PC-3 (cell line): ENCODE measurements around the gene RIMBP2. TPM values are rescaled to one million over a fixed set of nuclear protein-coding genes. Genes with fewer than 3 reads are reported as not detected.

Experiments
- ATAC-seq: fragments of 200-7000 bp; cut with Tn5 transposase; 2 replicates; pipeline ENCODE4 v1.9.1; 2020; ENCODE audit warnings: mild to moderate bottlenecking, moderate library complexity
- BruUV-seq: library from RNA; stranded (reverse); fragments of 400-500 nt; replicated peaks from 2 replicates; lab custom pipeline; 2021; lab: Mats Ljungman, UMichigan
- CTCF ChIA-PET: fragments of 300-600 bp; sonication (Branson Sonifier 250); formaldehyde crosslinking; loops from one replicate; lab custom pipeline; 2022; ENCODE audit warnings: antibody characterized with exemption; lab: Charles Lee
- POLR2A ChIA-PET: fragments of 300-600 bp; sonication (Branson Sonifier 250); formaldehyde crosslinking; loops from one replicate; lab custom pipeline; 2022; ENCODE audit warnings: antibody characterized with exemption; ENCODE audit not compliant: unreplicated experiment; lab: Charles Lee
- DNase-seq: peaks from one replicate; pipeline ENCODE4 v3.0.0-alpha.2; 2015
- H2AFZ ChIP-seq: fragments of 300-600 bp; sonication (generic); 2 replicates; pipeline ENCODE4 v1.6.0; 2016; ENCODE audit warnings: antibody characterized with exemption, low read length
- H3F3A ChIP-seq: fragments of 300-600 bp; sonication (generic); one replicate; pipeline ENCODE4 v1.6.0; 2017; ENCODE audit warnings: antibody characterized with exemption, low read length, control low read depth, mild to moderate bottlenecking; ENCODE audit not compliant: unreplicated experiment
- H3K27ac ChIP-seq: fragments of 300-600 bp; sonication (generic); 2 replicates; pipeline ENCODE4 v1.5.1; 2016; ENCODE audit warnings: mild to moderate bottlenecking, low read length
- H3K27me3 ChIP-seq: fragments of 300-600 bp; sonication (generic); 2 replicates; pipeline ENCODE4 v1.6.1; 2016; ENCODE audit warnings: low read length, mixed read lengths
- H3K36me3 ChIP-seq: fragments of 300-600 bp; sonication (generic); 2 replicates; pipeline ENCODE4 v1.6.1; 2016; ENCODE audit warnings: low read depth, mixed run types, low read length, mixed read lengths
- H3K4me1 ChIP-seq: fragments of 300-600 bp; sonication (generic); 2 replicates; pipeline ENCODE4 v1.5.1; 2016; ENCODE audit warnings: low read length; ENCODE audit not compliant: insufficient read depth
- H3K4me2 ChIP-seq: fragments of 300-600 bp; sonication (generic); 2 replicates; pipeline ENCODE4 v1.6.0; 2016; ENCODE audit warnings: low read length
- H3K4me3 ChIP-seq: fragments of 300-600 bp; sonication (generic); 2 replicates; pipeline ENCODE4 v1.5.1; 2016; ENCODE audit warnings: mild to moderate bottlenecking, low read length, mixed read lengths
- H3K79me2 ChIP-seq: fragments of 300-600 bp; sonication (generic); 2 replicates; pipeline ENCODE4 v1.6.1; 2017; ENCODE audit warnings: low read length, mixed read lengths
- H3K9ac ChIP-seq: fragments of 300-600 bp; sonication (generic); 2 replicates; pipeline ENCODE4 v1.6.0; 2016; ENCODE audit warnings: mild to moderate bottlenecking, low read length
- H3K9me2 ChIP-seq: fragments of 300-600 bp; sonication (generic); replicated peaks from 2 replicates; pipeline ENCODE4 v1.6.1; 2016; ENCODE audit warnings: mixed run types, low read length, mixed read lengths
- H3K9me3 ChIP-seq: fragments of 300-600 bp; sonication (generic); 2 replicates; pipeline ENCODE4 v1.6.1; 2016; ENCODE audit warnings: low read length, mixed read lengths
- H4K20me1 ChIP-seq: fragments of 300-600 bp; sonication (generic); 2 replicates; pipeline ENCODE4 v1.6.1; 2016; ENCODE audit warnings: low read length, mixed read lengths
- CTCF ChIP-seq: fragments of 300-600 bp; sonication (generic); conservative IDR thresholded peaks from 2 replicates; pipeline ENCODE4 v1.5.1; 2017; ENCODE audit warnings: antibody characterized with exemption, low read depth, mild to moderate bottlenecking, low read length
- EZH2 ChIP-seq: fragments of 300-600 bp; sonication (generic); IDR thresholded peaks from one replicate; pipeline ENCODE4 v1.6.1; 2017; ENCODE audit warnings: antibody characterized with exemption, mild to moderate bottlenecking, low read length; ENCODE audit not compliant: unreplicated experiment
- EZH2phosphoT487 ChIP-seq: fragments of 300-600 bp; sonication (generic); IDR thresholded peaks from 2 replicates; pipeline ENCODE4 v1.6.1; 2018; ENCODE audit warnings: mild to moderate bottlenecking, antibody characterized with exemption, low read length, borderline replicate concordance
- intact Hi-C: fragments of 100-400 bp; cut with micrococcal nuclease; formaldehyde crosslinking; loops from 2 replicates; pipeline ENCODE4 v1.9.0; 2023
- total RNA-seq: library from RNA; depleted of rRNA; stranded (reverse); fragments of >200 nt; gene quantifications from 2 replicates; pipeline ENCODE4 v1.2.3, GENCODE V29; 2014

RIMBP2 gene
- total RNA-seq, 1 experiment from 2014 or later: not detected

DNA sequence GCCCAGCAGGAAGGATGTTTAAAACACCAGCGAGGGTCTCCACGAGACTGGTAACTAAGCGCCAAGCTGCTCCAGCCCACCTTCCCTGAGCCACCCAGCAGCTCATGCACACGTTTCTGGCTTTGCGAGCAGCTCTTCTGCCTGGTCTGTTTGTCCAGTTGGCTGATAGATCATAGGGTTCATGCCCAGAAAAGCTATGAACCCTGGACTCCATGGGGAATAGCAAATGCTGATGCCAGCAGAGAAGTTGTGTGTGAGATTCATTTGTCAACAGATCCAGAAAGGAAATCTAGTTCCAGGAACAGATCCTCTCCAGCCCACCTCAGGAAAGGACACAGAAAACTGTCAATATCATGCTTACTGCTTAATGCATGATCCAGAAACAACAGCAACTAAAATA, 28.2 kb upstream of the RIMBP2 start:
- H3K4me2 ChIP-seq: no peak overlapping the region

GRCh38 chr12:130743606-130744005, 27.5 kb upstream of the RIMBP2 start:
- ATAC-seq: no peak
- CTCF ChIA-PET: no interaction called here

More for the DNA sequence above, 28.2 kb upstream of the RIMBP2 start:
- no peaks in the 10 kb centered on the region for H4K20me1 ChIP-seq
- no peaks in the 10 kb centered on the region for H3K36me3 ChIP-seq
- H3K27ac ChIP-seq: no peak overlapping the region
- H3K4me1 ChIP-seq: peaks cover 4% of the 10 kb centered on the region
- no peak overlapping the region for H2AFZ ChIP-seq
- no peaks in the 10 kb centered on the region for H3K9me3 ChIP-seq
- no peaks in the 10 kb centered on the region for H3K9me2 ChIP-seq
- DNase-seq (no peak), ATAC-seq (no peak)
- H3K27me3 ChIP-seq: peaks cover 60% of the 10 kb centered on the region
- no peak overlapping the region for H3K9ac ChIP-seq
- POLR2A ChIA-PET: no interaction called here
- no peaks in the 10 kb centered on the region for H3K79me2 ChIP-seq
- no TSS peak for BruUV-seq
- no peaks in the 10 kb centered on the region for H3F3A ChIP-seq
- TF ChIP-seq CTCF (no peak), EZH2phosphoT487 (no peak), EZH2 (no peak)
- CTCF ChIA-PET: no interaction called here
- no peak overlapping the region for H3K4me3 ChIP-seq
- intact Hi-C loops: no loop called here

GRCh38 chr12:130743176-130743575, 27.1 kb upstream of the RIMBP2 start:
- no peak overlapping the region for H3K9ac ChIP-seq
- BruUV-seq: no TSS peak
- peaks cover 69% of the 10 kb centered on the region for H3K27me3 ChIP-seq

More at GRCh38 chr12:130743606-130744005, 27.5 kb upstream of the RIMBP2 start:
- peaks cover 4% of the 10 kb centered on the region for H3K4me1 ChIP-seq
- no peaks in the 10 kb centered on the region for H3F3A ChIP-seq
- POLR2A ChIA-PET: no interaction called here
- no peaks in the 10 kb centered on the region for H3K79me2 ChIP-seq
- H3K4me3 ChIP-seq: no peak overlapping the region
- no peak overlapping the region for H2AFZ ChIP-seq
- DNase-seq: no peak
- H3K9ac ChIP-seq: no peak overlapping the region
- intact Hi-C loops: no loop called here
- no peaks in the 10 kb centered on the region for H3K36me3 ChIP-seq
- no peaks in the 10 kb centered on the region for H3K9me3 ChIP-seq
- no peak overlapping the region for H3K4me2 ChIP-seq
- BruUV-seq: no TSS peak
- TF ChIP-seq EZH2: no peak
- H3K27me3 ChIP-seq: peaks cover 65% of the 10 kb centered on the region
- no peaks in the 10 kb centered on the region for H3K9me2 ChIP-seq
- H3K27ac ChIP-seq: no peak overlapping the region
- no peaks in the 10 kb centered on the region for H4K20me1 ChIP-seq

More at GRCh38 chr12:130743176-130743575, 27.1 kb upstream of the RIMBP2 start:
- H3F3A ChIP-seq: no peaks in the 10 kb centered on the region
- no peaks in the 10 kb centered on the region for H3K9me2 ChIP-seq
- TF ChIP-seq CTCF (no peak), EZH2phosphoT487 (no peak), EZH2 (no peak)
- peaks cover 4% of the 10 kb centered on the region for H3K4me1 ChIP-seq
- CTCF ChIA-PET: no interaction called here
- H2AFZ ChIP-seq: no peak overlapping the region
- H3K79me2 ChIP-seq: no peaks in the 10 kb centered on the region
- POLR2A ChIA-PET: no interaction called here
- no peak overlapping the region for H3K27ac ChIP-seq
- no peak for ATAC-seq
- no peak for DNase-seq
- intact Hi-C loops: no loop called here
- H4K20me1 ChIP-seq: no peaks in the 10 kb centered on the region
- no peak overlapping the region for H3K4me2 ChIP-seq
- no peaks in the 10 kb centered on the region for H3K9me3 ChIP-seq
- no peak overlapping the region for H3K4me3 ChIP-seq
- H3K36me3 ChIP-seq: no peaks in the 10 kb centered on the region
